MG63 (cell line): ENCODE data around the gene GBA2. TPM values are rescaled to one million over a fixed set of nuclear protein-coding genes. Genes with fewer than 3 reads are reported as not detected.

Source experiments
- DNase-seq: peaks from one replicate; pipeline ENCODE4 v3.0.0-alpha.2; 2020
- H3K27me3 ChIP-seq: fragments of 250-450 bp; sonication (Bioruptor Pico); 2 replicates; pipeline ENCODE4 v1.5.1; 2020; ENCODE audit warnings: mild to moderate bottlenecking, moderate library complexity
- H3K36me3 ChIP-seq: fragments of 250-450 bp; sonication (Bioruptor Pico); 2 replicates; pipeline ENCODE4 v1.5.1; 2020; ENCODE audit warnings: mild to moderate bottlenecking, moderate library complexity
- H3K4me3 ChIP-seq: fragments of 250-450 bp; sonication (Bioruptor Pico); 2 replicates; pipeline ENCODE4 v1.5.1; 2020; ENCODE audit warnings: mild to moderate bottlenecking, moderate library complexity
- H3K9me3 ChIP-seq: fragments of 250-450 bp; sonication (Bioruptor Pico); 2 replicates; pipeline ENCODE4 v1.5.1; 2020; ENCODE audit warnings: mild to moderate bottlenecking, moderate library complexity
- total RNA-seq: library from RNA; depleted of rRNA; stranded (reverse); fragments of >200 nt; shearing (Covaris generic); gene quantifications from 2 replicates; pipeline ENCODE4 v1.2.3, GENCODE V29; 2014; ENCODE audit warnings: low replicate concordance

GBA2 gene
- total RNA-seq, 1 experiment from 2014 or later: 58.6 TPM

GRCh38 chr9:35714123-35714522 lies 34.9 kb downstream of the GBA2 start:
- Histone ChIP-seq H3K9me3 (no peaks in the 10 kb centered on the region), H3K36me3 (peaks cover 95% of the 10 kb centered on the region)
- no peak for DNase-seq

GRCh38 chr9:35713578-35713977 lies 35.5 kb downstream of the GBA2 start:
- Histone ChIP-seq H3K9me3 (no peaks in the 10 kb centered on the region), H3K4me3 (no peak overlapping the region), H3K27me3 (no peaks in the 10 kb centered on the region), H3K36me3 (peaks cover 95% of the 10 kb centered on the region)
- no peak for DNase-seq

More at GRCh38 chr9:35714123-35714522, 34.9 kb downstream of the GBA2 start:
- H3K27me3 ChIP-seq: no peaks in the 10 kb centered on the region
- H3K4me3 ChIP-seq: no peak overlapping the region

- Histone ChIP-seq H3K27me3 (no peaks in the 10 kb centered on the region), H3K4me3 (no peak overlapping the region), H3K9me3 (no peaks in the 10 kb centered on the region), H3K36me3 (peaks cover 95% of the 10 kb centered on the region)
- no peak for DNase-seq
These were observed 36.1 kb downstream of the GBA2 start for GRCh38 chr9:35712762-35713400.

GRCh38 chr9:35711501-35712428 lies 37.3 kb downstream of the GBA2 start:
- no peak for DNase-seq
- H3K4me3 ChIP-seq: no peak overlapping the region
- H3K36me3 ChIP-seq: peaks cover 95% of the 10 kb centered on the region
- no peaks in the 10 kb centered on the region for H3K27me3 ChIP-seq
- H3K9me3 ChIP-seq: no peaks in the 10 kb centered on the region

- Histone ChIP-seq H3K4me3 (no peak overlapping the region), H3K9me3 (no peaks in the 10 kb centered on the region), H3K36me3 (peaks cover 95% of the 10 kb centered on the region), H3K27me3 (no peaks in the 10 kb centered on the region)
- DNase-seq: no peak
These were observed 38.1 kb downstream of the GBA2 start for GRCh38 chr9:35710818-35711500.

- Histone ChIP-seq H3K9me3 (no peaks in the 10 kb centered on the region), H3K4me3 (no peak overlapping the region), H3K27me3 (no peaks in the 10 kb centered on the region), H3K36me3 (peaks cover 95% of the 10 kb centered on the region)
- DNase-seq: no peak
These were observed 40.9 kb downstream of the GBA2 start for GRCh38 chr9:35708146-35708545.

GRCh38 chr9:35706951-35707350 lies 42.1 kb downstream of the GBA2 start:
- Histone ChIP-seq H3K36me3 (peaks cover 95% of the 10 kb centered on the region), H3K4me3 (no peak overlapping the region), H3K9me3 (no peaks in the 10 kb centered on the region), H3K27me3 (no peaks in the 10 kb centered on the region)
- no peak for DNase-seq

- Histone ChIP-seq H3K9me3 (no peaks in the 10 kb centered on the region), H3K36me3 (peaks cover 95% of the 10 kb centered on the region), H3K4me3 (no peak overlapping the region), H3K27me3 (no peaks in the 10 kb centered on the region)
- no peak for DNase-seq
These were observed 43.1 kb downstream of the GBA2 start for GRCh38 chr9:35705836-35706430.

- H3K36me3 ChIP-seq: peaks cover 95% of the 10 kb centered on the region
- H3K27me3 ChIP-seq: no peaks in the 10 kb centered on the region
- H3K9me3 ChIP-seq: no peaks in the 10 kb centered on the region
- DNase-seq: no peak
- no peak overlapping the region for H3K4me3 ChIP-seq
These were observed 43.7 kb downstream of the GBA2 start for GRCh38 chr9:35705372-35705771.

- H3K27me3 ChIP-seq: no peaks in the 10 kb centered on the region
- no peak overlapping the region for H3K4me3 ChIP-seq
- no peak for DNase-seq
- H3K36me3 ChIP-seq: peaks cover 100% of the 10 kb centered on the region
- H3K9me3 ChIP-seq: no peaks in the 10 kb centered on the region
These were observed 44.9 kb downstream of the GBA2 start for GRCh38 chr9:35703906-35704672.

GRCh38 chr9:35702696-35703095 lies 46.3 kb downstream of the GBA2 start:
- no peak overlapping the region for H3K4me3 ChIP-seq
- peaks cover 100% of the 10 kb centered on the region for H3K36me3 ChIP-seq
- no peak for DNase-seq
- H3K9me3 ChIP-seq: no peaks in the 10 kb centered on the region
- H3K27me3 ChIP-seq: no peaks in the 10 kb centered on the region

- H3K36me3 ChIP-seq: peaks cover 100% of the 10 kb centered on the region
- no peaks in the 10 kb centered on the region for H3K9me3 ChIP-seq
- H3K4me3 ChIP-seq: no peak overlapping the region
- no peaks in the 10 kb centered on the region for H3K27me3 ChIP-seq
- DNase-seq: no peak
These were observed 48.1 kb downstream of the GBA2 start for GRCh38 chr9:35700942-35701341.

- Histone ChIP-seq H3K9me3 (no peaks in the 10 kb centered on the region), H3K36me3 (peaks cover 98% of the 10 kb centered on the region), H3K27me3 (no peaks in the 10 kb centered on the region), H3K4me3 (no peak overlapping the region)
- no peak for DNase-seq
These were observed 49.0 kb downstream of the GBA2 start for GRCh38 chr9:35700031-35700430.

- no peak overlapping the region for H3K4me3 ChIP-seq
- peaks cover 87% of the 10 kb centered on the region for H3K36me3 ChIP-seq
- no peak for DNase-seq
- no peaks in the 10 kb centered on the region for H3K27me3 ChIP-seq
- H3K9me3 ChIP-seq: no peaks in the 10 kb centered on the region
These were observed 50.8 kb downstream of the GBA2 start for GRCh38 chr9:35698231-35698630.

- Histone ChIP-seq H3K9me3 (no peaks in the 10 kb centered on the region), H3K36me3 (peaks cover 79% of the 10 kb centered on the region), H3K27me3 (no peaks in the 10 kb centered on the region), H3K4me3 (no peak overlapping the region)
- DNase-seq: peak; percentile 2
These were observed 51.5 kb downstream of the GBA2 start for GRCh38 chr9:35697486-35697885.

GRCh38 chr9:35696520-35697215 lies 52.4 kb downstream of the GBA2 start:
- H3K27me3 ChIP-seq: no peaks in the 10 kb centered on the region
- no peak overlapping the region for H3K4me3 ChIP-seq
- no peaks in the 10 kb centered on the region for H3K9me3 ChIP-seq
- peaks cover 71% of the 10 kb centered on the region for H3K36me3 ChIP-seq
- DNase-seq: peak; percentile 67
